ENCODE data around the gene TRIM45.

GRCh38 chr1:117164209-117164608 is 42.7 kb upstream of the TRIM45 start:
- TF ChIP-seq POLR2AphosphoS5 (IDR thresholded peaks at IDR 0.05; ENCODE audit: low read depth, low read length) (no peak), POLR2A (IDR thresholded peaks at IDR 0.05; ENCODE audit: low read depth, low read length) (no peak), TAF1 (IDR thresholded peaks at IDR 0.05; ENCODE audit: borderline replicate concordance, low read depth, low read length) (no peak)
